ENCODE measurements around the gene ZNF280B.

DNA sequence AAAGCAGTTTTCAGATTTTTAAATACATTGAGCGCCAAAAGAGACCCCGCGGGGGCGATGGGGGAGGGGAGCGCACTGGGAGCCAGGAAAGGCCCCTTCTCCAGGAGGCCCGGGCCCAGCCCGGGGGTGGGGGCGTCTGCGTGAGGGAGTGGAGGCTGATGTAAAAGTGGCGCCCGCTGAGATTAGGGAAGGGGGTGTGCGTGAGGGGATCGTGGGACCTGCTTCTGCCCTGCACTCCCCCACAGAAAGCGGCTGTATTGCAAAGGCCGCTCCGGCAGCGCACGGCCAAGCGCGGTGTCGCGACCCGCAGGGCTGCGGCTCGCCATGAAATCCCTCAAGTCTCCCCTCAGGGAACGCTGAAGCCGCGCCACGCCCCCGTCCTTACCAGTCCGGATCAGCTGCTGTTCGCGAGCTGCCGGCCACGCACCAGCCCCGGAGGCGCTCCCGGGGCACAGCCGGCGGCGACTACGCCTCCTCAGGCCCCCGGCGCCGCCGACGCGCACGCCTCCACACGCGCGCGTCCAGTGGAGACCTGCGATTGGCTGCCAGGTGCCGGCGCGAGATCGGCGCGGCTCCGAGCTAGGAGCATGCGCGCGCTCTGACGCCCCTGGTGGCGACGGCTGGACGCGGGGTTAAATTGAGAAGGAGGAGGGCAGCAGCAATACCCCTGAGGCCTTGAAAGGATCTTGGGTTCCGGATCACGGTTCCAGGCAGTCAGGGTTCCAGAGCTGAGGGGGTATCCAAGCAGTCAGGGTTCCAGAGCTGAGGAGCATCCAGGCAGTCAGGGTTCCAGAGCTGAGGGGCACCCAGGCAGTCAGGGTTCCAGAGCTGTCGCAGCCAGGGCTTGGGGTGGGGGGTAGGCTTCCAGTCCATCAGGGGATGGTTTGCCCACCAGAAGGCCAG is at the start of gene ZNF280B:
- TF ChIP-seq, protein P1, sequence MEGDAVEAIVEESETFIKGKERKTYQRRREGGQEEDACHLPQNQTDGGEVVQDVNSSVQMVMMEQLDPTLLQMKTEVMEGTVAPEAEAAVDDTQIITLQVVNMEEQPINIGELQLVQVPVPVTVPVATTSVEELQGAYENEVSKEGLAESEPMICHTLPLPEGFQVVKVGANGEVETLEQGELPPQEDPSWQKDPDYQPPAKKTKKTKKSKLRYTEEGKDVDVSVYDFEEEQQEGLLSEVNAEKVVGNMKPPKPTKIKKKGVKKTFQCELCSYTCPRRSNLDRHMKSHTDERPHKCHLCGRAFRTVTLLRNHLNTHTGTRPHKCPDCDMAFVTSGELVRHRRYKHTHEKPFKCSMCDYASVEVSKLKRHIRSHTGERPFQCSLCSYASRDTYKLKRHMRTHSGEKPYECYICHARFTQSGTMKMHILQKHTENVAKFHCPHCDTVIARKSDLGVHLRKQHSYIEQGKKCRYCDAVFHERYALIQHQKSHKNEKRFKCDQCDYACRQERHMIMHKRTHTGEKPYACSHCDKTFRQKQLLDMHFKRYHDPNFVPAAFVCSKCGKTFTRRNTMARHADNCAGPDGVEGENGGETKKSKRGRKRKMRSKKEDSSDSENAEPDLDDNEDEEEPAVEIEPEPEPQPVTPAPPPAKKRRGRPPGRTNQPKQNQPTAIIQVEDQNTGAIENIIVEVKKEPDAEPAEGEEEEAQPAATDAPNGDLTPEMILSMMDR (IDR thresholded peaks at IDR 0.05; ENCODE audit: extremely low read depth in 1 of 2, insufficient read depth in 1 of 2, low read depth in 1 of 2, low read length in 2 of 2) = peak; percentile 82 to 92
- no peak for TF ChIP-seq MYC (IDR thresholded peaks at IDR 0.05; ENCODE audit: low read depth, low read length)
- peak; percentile 39 for TF ChIP-seq POLR2A (IDR thresholded peaks at IDR 0.05; ENCODE audit: low read depth, low read length)
- TF ChIP-seq, protein P2, sequence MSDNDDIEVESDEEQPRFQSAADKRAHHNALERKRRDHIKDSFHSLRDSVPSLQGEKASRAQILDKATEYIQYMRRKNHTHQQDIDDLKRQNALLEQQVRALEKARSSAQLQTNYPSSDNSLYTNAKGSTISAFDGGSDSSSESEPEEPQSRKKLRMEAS (IDR thresholded peaks at IDR 0.05; ENCODE audit: insufficient read depth, insufficient read length) = peak; percentile 63
